Medulla oblongata (tissue), 1 donor: ENCODE results near the gene KRT20.
"Not testable (repeated sequence)": the region's sequence is repeated elsewhere in the genome, so short reads cannot be mapped to it uniquely, and the experiment has no call there.

Source experiments
- DNase-seq: peaks from one replicate; pipeline ENCODE4 v3.0.0-alpha.2; 2015; ENCODE audit errors: extremely low spot score

Gene KRT20

DNA sequence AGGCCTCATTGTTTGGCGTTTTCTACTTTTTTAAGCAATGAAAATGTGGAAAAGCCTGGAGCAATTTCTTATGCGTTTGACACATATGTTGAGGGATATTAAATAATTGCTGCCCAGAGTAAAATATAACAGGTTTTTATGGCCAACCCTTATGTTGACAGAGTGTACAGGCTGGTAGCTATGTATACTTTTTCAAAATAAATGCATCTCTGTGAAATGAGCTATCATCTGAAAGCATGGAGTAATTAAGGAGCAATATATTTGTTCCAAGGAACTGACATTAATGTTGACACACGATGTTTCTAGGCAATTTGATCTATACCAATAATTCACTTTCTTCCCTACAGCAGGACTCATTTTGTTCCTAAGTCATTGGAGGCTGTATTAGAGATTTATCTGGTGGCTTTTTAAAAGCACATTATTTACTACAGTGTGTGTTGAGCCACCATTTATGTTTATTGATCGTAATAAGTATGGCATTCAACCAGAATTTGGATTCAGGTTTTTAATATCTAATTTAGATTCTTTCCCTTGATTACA lies 11.9 kb upstream of the KRT20 start:
- no peak for DNase-seq

DNA sequence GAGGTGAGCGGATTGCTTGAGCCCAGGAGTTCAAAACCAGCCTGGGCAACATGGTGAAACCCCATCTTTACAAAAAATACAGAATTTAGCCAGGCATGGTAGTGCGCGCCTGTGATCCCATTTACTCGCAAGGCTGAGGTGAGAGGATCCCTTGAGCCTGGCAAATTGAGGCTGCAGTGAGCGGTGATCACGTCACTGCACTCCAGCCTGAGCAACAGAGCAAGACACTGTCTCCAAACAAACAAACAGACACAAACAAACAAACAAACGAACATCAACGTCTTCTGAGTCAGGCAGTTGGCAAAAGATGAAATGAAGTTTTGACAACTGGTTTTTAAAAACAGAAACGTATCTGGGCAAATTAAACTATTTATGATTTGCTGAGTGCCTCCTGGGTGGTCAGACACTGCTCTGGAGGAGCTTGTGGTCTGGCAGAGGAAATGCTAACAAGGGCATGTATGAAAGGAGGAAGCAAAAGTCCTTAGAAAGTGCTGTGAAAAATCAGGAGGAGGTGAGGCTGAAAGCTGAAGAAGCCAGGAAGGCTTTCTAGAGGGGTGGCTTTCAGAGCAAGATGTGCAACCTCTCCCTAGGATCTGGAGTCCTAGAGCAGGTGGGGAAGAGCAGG lies 10.2 kb upstream of the KRT20 start:
- no peak for DNase-seq

DNA sequence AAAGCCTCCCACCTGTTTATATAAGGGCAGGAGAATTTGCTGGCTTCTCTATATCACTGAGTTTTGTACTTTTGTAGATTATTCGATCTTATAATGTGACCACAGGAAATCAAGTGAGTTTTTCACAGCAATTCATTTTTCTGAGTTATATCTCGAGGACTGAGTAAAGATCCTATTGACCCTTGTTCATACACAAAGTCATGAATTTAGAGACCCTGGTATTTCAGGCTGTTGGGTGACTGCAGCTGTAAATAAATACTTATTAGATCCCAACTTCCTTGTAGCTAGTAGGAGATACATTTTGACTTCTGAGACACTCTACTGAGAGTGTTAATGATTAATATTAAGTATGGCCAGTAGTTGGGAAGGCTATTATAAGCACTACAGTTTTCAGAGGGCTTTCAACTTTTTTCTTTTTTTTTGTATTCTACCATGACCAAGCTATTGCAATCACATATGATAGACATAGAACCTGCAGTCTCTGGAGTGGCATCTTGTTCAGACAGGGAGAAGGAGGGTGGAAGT lies 3.2 kb upstream of the KRT20 start:
- no peak for DNase-seq

DNA sequence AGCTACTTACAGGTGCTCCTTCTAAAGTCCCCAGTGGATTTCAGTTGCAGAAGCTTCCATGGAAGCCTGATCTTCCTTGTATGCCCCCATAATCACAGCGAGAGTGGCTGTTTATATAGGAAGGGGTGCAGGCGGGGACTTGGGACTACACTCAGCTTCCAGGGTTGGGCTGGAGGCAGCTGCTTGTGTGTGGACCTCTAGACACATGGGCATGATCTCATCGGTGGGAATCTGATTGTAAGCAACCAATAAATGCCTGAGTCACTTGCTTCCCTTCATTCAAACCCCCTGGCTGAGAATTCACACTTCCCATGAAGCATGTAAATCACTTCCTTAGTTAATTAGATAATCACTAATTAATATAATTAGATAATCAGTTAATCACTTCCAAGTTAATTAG lies 1.0 kb upstream of the KRT20 start:
- no peak for DNase-seq

DNA sequence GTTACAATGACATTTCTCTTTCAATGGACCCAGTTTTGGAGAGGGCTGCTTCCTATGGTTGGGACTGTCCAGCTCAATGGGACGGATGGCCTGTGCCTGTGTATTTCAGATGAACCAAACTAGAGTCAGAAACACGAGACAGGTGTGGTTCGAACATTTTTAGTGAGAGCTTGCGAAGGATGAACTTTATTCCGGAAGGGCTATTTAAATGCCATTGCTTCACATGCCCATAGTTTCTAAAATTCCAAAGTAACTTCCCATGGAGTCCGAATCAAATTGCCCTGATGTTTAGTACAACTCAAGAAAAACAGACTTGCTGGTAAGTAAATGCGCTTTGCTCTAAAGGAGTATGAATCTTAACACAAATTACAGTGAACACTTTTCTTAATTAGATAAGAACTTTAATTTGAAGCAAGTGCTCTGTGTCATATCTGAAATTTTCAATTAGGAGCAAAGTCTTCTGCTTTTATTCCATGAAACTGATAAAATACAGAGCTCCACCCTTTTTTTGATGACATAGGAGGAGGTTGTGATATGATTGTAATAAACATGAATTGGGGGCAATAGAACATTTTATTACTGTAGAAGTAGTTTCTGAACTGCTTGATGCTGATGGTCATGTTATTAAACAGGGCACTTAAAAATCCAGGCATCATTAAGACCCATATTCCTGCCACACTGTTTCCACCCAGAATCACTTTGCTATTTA lies 1.3 kb downstream of the KRT20 start:
- no peak for DNase-seq

DNA sequence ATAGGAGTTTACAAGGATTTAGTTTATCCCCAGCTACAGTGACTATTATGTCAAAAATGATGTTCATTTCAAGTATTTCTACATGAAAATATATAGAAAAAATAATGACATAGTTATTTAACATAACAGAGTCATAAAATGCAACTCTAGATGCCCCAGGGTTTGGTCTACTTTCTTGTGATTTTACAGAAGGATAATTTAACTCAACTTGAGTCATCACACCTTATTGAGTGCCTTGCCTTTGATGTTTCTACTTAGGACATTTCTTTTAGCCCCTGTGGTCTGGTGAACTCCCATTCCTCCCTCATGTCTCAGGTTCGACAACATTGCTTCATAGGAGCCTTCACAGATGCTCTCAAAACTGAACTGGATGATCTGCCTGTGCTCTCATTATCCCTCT lies 2.0 kb downstream of the KRT20 start:
- DNase-seq, result no peak

DNA sequence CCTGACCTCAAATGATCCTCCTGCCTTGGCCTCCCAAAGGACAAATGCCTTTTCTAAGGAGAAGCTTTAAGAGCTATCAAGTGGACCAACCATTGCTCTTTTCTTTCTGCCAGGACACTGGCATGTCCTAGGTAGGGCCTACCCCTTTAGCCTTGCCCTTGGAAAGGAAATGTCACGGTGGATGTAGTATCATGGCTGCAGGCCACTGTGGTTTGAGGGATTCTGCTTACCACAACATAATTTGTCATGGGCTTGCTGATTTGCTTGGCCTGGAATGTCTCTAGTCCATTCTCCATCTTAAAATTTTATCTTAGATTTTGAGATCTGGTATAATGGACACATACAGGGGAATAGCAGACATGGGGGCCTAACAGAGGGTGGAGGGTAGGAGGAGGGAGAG lies 6.0 kb downstream of the KRT20 start:
- no peak for DNase-seq

- no peak for DNase-seq
These were observed 7.0 kb downstream of the KRT20 start for GRCh38 chr17:40878044-40878443.

DNA sequence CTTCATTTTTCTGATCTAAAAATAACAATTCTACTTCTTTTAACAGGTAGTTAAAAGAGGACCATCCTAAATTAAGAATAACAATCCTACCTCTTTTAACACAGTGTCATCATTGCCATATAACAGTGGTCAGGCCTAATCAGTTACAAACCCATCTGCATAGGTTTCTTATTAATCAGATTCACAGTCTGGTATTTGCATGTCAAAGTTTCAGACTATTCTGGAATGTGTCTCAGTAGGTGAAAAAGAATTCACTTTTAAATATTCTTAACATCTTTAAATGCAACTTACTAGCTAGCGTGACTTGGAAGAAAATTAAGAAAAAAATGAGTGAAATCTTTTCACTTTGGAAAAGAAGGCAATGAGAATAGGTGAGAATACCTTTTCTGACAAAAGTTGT lies 11.2 kb downstream of the KRT20 start:
- DNase-seq, result no peak

- no peak for DNase-seq
These were observed 11.8 kb downstream of the KRT20 start for GRCh38 chr17:40873255-40873654.

- DNase-seq, result no peak
These were observed 12.6 kb downstream of the KRT20 start for GRCh38 chr17:40872416-40872815.

DNA sequence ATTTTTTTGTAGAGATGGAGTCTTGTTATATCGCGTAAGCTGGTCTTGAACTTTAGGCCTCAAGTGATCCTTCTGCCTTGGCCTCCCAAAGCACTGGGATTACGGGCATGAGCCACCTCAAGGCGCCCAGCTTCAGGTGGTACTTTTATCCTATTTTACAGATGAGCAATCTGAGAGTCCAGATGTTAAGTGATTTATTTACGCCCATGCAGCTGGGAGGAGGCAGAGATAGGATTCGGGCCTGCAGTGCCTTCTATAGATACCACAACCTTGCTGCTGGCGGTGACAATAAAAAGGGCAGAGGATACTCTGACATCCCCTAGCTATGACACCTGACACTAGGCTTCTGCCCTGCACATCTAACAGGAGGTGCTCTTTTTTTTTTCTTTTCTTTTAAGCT lies 13.7 kb downstream of the KRT20 start:
- no peak for DNase-seq

GRCh38 chr17:40870136-40870535 lies 14.9 kb downstream of the KRT20 start:
- DNase-seq, result no peak

GRCh38 chr17:40866838-40867237 lies 18.2 kb downstream of the KRT20 start, which contains the start of gene KRT12:
TSS of gene KRT12 (minus strand) at chr17:40867223. CDS start at chr17:40867186, 37 bp downstream.
- no peak for DNase-seq

- DNase-seq, result no peak
These were observed 20.2 kb downstream of the KRT20 start for GRCh38 chr17:40864661-40865390.

DNA sequence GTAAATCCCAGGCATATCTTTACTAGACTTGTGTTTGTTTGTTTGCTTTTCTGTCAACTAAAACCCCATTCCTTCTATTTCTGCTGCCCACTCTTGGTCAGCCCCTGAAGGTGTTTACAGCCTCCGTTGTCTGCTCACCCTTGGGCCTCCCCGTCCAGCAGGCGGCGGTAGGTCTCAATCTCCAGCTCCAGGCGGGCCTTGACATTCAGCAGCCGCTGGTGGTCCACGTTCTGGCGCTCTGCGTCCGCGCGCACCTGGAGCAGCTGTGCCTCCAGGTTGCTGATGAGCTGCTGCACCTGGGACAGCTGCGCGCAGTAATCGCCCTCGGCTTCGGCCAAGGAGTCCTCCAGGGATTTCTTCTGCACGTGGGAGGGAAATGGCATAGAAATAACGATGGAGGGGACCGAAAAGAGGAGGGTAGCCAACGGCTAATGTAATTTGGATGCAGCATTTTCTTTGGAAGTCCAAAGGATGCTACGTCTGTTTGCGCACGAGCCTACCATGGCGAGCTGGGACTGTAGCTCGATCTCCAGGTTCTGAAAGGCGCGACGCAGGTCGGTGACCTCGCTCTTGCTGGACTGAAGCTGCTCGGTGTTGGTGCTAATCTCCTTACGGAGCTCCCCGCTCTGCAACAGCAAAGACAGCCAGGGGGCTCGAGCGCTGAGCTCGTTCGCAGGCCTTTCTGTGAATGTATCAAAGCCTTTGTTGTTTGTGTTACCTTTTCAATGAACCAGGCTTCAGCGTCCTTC lies 21.9 kb downstream of the KRT20 start:
- DNase-seq, result no peak

GRCh38 chr17:40859536-40859935 lies 25.5 kb downstream of the KRT20 start:
- DNase-seq, result no peak

- DNase-seq, result not testable (repeated sequence)
These were observed 26.4 kb downstream of the KRT20 start for GRCh38 chr17:40858667-40859066.

DNA sequence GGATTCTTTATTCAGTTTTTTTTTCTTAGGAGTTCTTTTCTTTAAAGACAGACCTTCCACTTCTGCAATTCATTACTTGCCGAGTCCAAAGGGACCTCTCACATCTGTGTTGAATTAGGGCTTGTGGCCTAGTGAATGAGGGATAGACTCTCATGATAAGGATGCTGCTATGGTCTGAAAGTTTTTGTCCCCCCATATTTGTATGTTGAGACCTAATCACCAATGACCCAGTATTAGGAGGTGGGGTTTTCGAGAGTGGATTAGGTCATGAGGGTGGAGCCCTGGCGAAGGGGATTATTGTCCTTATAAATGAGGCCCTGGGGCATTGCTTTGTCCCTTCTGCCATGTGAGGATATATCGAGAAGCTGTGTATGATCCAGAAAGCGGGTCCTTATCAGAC lies 27.5 kb downstream of the KRT20 start:
- DNase-seq, result no peak

DNA sequence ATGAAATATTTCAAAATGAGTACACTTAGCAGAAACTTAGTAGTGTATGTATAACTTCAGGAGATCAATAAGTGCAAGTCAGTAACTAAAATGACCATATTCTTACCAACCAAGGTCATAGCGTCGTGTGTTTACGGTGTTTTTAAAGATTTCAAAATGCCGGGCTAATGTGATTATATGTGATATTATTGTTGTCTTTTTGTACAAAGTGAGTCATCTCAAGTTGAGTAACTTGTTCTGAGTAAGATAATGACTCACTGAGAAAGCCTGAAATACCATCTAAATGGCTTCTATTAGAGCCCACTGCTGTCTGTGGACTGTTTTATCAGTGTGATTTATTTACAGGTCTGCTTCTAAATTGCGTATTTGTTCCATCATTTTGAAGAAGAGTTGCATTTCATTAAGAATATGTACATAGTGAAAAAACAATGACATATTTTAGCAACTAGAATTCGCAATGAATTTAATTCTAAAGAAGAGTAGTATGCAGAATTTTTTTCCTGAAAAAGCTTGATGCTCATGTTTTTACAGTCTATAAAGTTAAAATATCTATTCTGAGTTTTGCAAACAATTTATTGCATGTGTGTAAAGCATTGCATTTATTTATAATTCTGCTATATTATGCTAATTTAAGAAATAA lies 30.7 kb downstream of the KRT20 start:
- DNase-seq, result no peak

DNA sequence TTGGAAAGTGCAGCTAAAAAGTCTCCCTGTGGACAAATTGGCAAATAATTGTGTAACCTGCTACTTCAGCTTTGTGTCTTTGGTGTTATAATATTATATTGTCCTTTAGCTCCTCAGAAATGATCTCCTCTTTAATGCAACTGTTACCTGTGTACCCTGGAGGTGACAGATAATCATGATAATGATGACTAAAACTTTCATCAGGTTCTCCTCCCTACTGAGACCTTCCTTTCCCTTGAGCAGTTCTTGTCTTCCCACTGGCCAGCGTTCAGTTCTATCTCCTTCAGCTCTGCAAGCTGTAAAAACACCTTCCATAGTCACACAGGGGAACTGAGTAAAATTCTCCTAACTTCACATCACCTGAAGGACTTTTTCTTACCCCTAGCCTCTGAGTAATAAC lies 32.7 kb downstream of the KRT20 start:
- no peak for DNase-seq
